Activated naive CD4-positive, alpha-beta T cell (primary cell): ENCODE measurements around the gene ATF6B.

Experiments used
- DNase-seq, 4 experiments: peaks; one replicate each; lab custom pipeline; 2025; lab: John Stamatoyannopoulos, UW

Gene ATF6B

DNA sequence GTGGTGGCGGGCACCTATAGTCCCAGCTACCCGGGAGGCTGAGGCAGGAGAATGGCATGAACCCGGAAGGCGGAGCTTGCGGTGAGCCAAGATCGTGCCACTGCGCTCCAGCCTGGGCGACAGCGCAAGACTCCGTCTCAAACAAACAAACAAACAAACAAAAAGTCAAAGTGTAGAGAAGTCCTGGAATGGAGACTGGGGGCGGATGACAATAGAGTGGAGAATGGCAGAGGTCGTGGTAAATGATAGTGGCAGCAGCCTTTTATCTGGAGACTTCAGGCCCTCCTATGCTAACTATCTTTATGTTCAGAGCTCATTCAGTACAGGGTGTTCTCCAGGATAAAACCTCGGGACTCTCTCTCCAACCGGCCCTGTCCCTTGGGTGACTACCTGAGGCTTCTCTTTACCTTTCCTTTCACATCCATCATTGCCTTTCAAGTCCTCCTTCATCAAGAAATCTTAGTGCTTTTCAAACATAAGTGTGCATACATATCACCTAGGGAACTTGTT, 3.4 kb upstream of the ATF6B start:
- DNase-seq = no peak

DNA sequence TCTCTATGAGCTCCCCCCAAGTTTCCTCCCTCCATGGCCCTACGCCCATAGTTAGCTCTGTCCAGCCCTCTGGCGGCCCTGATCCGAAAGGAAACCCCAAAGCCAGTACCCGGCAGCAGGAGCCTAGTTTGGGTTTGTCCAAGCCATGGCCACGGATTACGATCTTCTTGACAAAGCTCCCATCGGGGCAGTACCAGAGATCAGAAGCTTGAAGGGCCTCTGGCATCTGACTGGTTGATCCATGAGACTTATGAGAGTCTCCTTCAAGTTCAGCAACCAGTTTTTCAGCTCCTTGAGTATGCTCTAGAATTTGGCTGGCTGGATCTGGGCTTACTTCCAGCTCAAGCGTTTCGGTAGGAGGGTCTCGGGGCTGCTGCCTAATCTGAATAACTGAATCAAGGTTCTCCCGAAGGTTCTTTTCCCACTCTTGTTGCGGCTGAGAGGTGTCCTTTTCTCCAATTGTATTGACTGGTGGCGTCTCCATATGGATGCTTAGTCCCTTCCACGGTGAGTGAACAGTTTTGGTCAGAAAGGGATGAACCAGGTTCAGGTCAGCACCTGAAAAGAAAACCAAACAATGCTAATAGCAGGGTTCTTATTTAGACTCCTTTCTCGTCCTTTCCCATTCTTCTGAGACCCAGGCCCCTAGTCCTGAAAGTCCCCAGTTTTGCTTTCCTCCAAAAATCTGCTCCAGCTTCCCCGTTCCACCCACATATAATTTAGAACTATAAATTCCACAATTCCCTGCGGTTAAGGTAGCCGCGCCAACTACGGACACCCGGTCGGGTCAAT, 1.4 kb upstream of the ATF6B start:
- DNase-seq = no peak

DNA sequence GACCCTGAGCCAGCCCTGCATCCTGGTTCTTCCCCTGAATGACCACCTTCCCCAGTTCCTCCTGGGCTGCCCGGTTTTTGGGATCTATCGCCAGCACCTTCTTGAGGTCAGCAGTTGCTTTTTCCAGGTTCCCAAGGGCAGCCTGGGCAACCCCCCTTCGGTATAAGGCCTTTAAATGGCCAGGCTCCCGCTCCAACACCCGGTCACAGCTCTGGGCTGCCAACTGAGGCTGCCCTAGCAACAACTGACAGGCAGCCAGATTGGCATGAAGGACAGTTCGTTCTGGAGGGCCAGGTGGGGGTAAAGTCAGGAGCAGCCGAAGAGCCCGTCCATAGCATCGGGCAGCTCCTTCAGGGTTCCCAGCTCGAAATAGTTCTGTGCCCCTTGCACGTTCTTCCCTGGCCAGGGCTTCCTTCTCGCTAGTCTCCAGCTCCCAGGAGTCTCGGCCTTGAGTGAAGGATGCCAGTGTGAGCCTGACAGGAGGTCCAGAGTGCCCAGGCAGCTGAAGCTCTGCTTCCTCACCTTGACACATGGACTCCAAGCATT, 778 bp upstream of the ATF6B start:
- DNase-seq = no peak

DNA sequence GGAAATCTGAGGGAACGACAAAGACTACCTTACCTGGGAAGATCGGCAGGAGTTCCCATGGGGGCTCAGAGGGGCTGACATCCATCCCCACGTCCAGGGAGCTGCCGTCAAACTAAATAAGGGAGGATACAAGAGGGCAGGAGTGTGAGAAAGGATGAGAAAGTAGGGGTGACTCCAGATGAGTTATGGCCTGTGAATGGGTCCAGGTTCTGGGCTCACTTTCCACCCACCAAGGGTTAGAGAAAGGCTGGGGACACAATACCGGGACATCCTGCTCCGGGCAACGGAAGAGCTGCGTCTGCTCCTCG, 683 bp downstream of the ATF6B start:
- DNase-seq = no peak

DNA sequence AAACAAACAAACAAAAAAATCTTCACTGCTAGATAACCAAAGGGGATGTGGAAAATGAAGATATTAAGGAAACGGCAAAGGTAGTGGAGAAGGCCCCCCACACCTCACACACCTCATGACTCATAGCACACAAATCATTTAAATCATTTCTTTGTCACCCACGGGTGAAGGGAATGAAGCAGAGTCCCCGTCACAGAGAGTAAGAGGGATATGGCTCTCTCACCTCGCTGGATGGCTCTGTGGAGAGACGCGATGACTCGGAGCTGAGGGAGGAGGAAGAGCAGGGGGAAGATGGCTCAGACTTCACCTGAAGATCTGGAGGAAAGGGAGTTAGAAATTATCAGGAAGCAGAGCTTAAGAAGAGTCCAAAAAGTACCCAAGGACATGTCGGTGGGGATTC, 1.2 kb downstream of the ATF6B start:
- DNase-seq = no peak

DNA sequence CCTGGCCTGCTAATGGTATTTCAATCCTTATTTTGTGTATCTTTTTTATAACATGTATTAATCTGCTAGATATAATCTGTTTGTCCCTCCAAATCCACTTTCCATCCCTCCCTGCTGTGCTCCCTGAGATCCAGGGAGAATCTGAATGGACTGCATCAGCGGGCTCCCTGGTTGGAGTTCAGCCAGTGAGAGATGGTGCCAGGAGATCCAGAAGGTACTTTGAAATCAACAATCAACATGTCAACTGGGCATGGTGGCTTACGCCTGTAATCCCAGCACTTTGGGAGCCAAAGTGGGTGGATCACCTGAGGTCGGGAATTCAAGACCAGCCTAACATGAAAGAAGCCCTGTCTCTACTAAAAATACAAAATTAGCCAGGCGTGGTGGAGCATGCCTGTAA, 4.4 kb downstream of the ATF6B start:
- DNase-seq = no peak

DNA sequence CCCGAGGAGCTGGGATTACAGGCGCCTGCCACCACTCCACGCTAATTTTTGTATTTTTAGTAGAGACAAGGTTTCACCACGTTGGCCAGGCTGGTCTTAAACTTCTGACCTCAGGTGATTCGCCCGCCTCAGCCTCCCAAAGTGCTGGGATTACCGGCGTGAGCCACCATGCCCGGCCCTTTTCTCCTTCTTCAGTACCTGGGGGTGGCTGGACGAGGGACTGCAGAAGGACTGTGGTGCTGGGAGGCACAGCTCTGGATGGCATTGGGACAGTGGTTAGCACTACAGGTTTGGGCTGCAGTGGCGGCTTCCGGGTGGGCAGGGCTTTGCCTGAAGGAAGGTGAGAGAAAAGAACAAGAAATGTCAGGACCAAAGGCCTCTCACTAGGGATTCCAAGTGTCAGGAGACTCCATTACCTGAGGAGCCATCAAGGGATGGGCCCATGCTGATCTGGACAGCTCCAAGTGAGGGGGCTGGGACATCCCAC, 7.4 kb downstream of the ATF6B start:
- DNase-seq = no peak

DNA sequence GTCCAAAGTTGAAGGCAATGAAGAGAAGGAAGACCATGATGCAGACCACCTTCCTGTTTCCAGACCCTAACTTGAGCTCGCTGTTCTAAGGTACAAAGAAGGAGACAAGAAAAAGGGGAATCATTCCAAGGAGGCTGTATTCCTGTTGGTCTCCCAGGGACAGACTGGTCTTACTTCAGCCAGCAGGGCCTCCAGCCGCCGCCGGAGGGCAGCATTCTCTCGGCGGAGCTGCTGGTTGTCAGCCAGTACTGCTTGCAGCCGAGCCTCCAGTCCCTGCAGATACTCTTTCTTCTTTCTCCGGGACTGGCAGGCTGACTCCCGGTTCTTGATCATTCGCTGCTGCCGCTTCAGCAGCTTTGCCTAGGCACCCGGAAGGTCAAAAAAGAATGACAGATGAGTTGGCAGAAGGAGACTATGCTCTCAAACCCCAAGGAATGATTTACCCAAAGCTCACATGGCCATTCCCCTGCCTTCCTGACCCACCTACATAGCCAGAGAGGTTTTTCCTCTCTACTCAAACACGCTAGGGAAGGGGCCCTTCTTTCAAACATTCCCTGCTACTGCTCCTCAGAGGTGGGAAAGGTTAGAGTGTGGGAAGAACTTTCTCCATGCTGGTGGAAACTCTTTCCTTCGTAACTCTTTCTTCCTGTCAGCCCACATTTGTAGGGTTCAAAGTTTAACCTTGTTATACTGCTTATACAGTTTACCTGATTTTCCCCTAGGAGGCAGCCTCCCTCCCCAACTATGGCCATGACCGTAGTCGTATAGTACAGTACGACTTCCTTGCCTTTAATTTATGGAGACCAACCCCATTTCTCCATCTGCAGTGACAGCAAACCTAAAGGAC, 9.0 kb downstream of the ATF6B start:
- peak in 3 of 4 experiments; percentile 40 to 59 (median 41) for DNase-seq

DNA sequence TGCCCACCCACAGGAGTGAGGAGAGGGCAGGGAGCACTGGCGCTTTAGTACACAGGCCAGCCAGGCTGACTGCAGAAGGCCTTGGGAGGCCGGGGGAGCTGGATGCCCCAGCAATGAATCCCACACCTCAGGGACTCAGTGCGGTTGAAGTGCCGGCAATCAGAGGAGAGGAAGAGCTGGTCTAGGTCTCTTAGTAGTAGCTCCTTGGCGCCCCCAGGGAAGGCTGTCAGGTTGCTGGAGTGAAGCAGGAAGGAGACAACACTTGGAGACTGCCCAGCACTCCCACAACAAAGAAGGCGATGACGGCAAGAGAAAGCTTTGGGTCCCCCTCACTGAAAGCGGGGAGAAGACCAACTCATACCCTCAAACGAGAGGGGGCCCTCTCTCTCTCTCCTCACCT, 10.6 kb downstream of the ATF6B start:
- no peak for DNase-seq

DNA sequence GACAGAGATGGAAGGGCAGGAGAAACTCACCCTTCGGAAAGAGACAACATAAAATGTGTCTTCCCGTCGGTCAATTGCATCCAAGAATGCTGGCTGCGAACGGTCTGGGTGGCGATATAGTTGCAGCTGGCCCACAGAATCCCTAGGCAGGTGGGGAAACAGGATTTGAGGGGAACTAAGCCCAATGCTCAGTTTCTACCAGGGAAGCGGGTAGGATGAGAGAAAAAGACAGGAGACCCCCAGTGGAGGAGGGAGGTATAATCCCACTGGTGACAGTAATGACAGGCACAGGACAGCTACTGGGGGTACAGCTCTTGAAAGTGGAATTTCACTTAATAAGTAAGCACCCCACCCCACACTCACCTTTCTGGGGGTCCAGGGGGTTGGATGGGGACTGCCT, 11.4 kb downstream of the ATF6B start:
- DNase-seq = no peak

DNA sequence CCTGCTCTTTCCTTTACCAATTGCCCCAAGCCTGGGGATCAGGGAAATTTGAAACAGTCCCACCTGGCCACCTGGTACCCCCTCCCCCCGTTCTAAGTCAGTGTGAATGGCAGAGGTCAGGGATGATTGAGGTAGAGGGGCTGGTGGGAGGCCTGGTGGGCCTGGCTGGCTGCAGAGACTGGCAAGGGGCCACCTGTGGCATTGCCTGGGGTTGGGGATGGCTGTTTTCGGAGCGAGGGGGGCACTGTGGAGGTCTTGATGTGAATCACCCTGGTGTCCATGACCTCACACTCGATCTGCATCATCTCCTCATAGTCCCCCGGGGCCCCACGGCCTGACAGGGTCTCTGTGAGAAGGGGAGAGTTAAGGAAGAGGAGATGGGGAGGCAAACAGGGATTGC, 12.4 kb downstream of the ATF6B start:
- no peak for DNase-seq

DNA sequence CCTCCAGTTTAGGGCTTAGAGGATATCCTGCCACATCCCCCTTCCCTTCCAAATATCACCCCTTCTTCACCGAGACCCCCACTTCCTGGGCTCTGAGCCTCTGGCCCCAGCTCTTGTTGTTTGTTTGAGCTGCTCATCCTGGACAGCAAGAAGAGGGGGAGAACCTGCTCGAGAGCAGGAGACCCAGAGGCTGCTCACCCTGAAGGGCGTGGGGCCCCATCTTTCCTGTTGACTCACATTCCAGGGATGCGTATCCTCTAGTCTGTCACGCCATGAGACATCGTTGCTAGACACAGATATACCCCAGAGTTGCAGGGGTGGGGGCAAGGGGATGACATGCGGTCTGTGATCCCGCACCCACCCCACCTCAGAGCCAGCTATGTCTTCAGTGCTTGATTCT, 13.2 kb downstream of the ATF6B start:
- no peak for DNase-seq

DNA sequence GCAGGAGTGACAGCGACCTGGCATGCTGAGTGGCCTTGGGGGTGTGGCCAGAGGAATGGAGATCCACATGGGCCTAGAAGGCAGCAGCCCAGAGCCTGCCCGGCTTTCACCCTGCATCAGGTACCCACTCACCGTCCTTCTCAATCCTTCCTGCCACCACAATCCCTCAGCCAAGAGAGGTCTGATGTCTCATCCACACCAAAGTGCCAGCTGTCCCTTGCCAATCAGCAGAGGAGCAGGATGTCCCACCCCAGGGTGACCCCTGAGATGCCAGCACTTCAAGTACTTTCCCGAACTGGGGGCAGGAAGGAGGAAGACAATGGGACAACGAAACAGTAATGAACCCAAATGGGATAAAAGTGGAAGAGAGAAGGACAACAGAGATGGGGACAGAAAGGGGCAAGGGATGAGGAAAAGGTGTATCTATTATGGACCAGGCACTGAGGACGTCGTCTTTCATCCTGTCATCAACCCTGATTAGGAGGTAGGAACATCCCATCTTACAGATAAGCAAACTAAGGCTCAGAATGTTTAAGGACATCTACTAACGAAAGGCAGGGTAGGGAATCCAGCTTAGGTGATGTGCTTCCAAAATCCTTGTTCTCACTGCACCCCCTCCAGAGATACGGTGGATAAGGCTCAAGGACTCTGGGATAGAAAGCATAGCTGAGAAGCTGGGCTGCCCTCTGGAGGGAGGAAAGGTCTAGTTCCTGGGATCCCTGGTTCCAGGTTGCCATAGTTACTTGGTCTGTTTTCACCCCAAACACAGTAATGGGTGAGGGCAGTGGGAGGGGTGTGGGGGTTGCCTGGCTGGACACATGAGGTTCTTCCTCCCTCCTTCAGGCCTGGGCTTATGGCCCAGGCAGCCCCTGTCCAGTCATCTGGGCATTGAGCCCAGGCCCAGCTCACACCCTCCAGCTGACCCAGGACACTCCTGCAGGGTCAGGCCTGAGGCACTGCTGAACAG, 14.4 kb downstream of the ATF6B start:
- no peak for DNase-seq

DNA sequence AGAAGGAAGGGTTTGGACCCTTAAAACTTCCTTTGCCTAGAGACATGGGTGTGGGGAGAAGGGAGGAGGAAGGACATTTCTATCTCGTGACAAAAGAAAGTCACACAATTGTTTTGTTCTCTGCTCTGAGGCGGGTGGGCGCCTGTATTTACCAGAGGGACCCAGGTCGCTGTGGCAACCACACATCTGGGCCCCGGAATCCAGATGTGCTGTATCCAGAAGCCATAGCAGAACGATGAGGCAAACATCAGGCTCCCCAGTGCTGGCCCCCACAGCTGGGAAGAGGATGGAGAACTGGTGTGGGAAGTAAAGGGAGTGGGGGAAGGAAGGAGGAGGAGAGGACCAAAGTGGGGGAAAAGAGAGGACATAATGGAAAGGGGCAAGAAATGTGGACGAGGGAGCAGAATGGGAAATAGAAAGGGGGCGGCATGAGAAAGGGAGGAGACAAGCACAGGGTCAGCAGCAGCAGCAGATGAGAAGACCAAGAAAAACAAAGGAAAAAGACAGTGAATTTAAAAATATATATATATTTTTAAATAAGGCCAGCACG, 15.5 kb downstream of the ATF6B start:
- DNase-seq = no peak

DNA sequence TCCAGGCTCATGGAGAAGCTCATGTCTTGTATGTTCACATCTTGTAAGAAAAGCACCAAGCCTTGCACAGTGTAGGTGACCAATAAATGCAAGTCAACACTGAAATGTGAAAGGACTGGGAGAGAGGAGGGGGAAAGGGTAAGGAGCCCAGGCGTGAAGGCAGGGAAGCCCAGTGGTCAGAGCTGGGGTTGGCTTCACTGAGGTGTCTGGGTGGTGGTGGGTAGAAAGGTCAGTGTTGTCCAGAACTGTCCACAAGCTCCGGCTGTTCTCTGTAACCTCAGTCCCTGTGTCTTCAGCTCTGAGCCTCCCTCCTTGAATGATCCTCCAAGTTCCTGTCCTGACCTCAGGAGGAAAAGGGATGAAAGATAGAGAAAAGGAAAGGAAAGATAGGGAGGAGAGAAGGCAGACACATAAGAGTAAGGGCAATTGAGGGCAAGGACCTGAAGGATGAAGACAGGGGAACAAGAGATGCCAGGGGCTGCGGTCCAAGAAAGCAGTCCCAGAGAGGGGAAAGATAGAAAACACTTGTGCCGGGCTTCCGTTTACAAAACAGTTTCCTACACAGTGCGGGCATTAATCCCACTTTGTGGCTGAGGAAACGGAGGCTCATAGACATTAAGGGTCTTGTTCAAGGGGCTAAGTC, 16.5 kb downstream of the ATF6B start:
- no peak for DNase-seq

DNA sequence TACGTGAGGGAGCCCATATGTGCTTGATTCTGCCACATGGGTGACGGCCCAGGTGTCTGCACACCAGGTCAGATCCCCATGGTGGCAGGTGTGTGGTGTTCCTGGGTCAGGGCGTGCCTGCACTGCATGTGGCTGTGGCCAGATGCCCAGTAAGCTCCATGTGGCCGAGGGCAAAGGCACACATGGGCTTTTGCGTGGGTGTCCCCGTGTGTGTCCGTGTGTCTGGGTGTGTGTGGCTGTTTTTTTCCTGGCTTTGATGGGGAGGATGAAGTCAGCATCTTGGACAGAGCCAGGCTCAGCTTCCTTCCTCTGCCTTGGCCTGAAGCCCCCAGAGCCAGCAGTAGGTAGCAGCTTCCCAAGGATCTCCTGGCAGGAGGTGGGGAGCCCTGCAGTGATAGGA, 17.4 kb downstream of the ATF6B start:
- DNase-seq = no peak

DNA sequence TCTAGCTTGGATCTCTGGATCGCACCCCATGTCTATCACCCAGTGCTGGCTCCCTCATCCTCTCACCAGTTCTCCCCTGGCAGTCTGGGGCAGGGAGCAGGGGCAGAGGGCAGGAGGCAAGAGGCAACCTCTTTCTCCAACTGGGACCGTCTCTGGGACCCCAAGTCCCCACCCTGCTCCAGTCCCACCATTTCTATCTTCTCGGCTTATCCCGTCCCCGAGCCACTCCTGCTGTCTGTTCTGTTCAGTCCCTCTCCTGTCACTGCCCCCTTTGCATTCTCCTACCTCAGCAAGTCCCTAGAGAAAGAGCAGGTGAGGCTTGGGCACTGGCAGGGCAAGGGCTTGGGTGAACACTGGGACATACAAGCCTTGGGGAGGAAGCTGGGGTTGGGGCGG, 18.3 kb downstream of the ATF6B start:
- no peak for DNase-seq

DNA sequence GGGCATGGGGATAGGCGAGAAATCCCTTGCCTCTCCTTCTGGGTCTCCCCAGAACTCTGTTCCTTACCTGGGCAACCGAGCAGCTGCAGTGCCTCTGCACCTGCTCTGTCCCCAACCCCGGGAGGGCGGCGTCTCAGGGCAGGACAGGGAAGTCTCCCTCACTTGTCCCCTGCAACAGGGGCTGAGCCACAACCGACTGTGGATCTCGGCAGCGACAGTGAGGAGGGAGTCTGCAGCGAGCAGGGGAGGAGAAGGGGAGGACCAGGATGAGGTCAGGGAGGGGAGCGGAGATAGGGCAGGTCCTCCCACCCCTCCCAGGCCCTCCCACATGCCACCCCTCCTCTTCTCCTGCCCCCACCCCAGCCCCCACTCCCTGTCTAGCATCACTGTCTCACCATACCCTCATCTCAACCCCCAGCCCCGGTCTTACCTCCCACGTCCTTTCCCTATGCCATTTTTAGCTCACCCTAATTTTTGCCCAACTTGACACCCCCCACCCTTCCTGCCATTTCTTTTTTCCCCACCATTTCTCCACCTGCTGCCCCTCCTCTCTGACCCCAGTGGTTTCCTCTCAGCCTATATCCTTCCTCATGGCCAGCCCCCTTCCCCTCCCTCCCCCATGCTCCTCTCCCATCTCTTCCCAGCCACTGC, 18.8 kb downstream of the ATF6B start, which contains the start of gene TNXB:
Gene TNXB (minus strand): TSS at position 225 of the 651 bp plus-strand sequence. CDS start 11,140 bp downstream, outside the sequence.
- DNase-seq = no peak

DNA sequence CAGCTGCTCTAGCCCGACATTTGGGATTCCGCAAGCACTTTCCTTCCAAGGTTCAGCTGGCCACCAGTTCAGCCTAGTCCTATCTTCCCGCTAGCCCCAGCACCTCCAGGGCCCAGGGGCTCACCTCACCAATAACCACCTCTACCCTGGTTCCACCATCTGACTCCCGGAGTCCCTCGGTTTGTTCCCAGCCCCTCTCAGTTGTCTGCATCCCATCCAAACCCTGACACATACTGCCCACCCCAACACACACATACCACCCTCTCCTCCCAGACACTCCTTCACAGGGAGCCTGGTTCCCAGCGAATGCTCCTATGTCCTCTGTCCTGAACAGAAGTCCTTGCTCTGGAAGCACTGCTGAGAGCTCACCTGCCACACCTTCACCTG, 19.3 kb downstream of the ATF6B start:
- no peak for DNase-seq

DNA sequence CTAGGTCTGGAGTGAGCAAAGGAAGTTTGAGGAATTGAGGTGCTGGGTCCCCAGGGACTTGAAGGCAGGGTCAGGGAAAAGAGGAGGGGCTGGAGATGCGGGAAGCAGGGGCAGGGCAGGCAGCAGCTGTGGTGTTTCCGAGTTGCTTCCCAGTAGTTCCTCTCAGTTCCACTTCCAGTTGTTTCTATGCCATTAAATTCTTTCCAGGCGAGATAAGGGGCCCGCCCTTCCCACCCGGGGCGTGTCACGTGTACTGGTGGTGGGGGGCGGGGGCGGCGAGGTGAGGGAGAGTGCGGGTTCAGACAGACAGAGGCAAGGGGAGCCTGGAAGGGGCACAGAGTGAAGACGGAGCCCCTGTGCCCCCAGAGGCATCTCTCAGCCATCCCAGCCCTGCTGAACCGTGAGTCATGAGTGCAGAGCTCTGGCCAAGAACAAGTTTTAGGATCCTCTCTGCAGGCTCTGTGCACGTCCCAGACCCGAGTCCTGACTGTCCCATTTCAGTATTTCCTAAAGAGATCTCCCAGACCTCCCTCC, 19.9 kb downstream of the ATF6B start:
- DNase-seq = no peak
